Stomach (tissue), 4 donors: ENCODE measurements around the gene SLC36A1.

Experiments
- CTCF ChIP-seq, 7 experiments: fragments of 450-650 bp in 4 of 7; fragments of 200-600 bp in 3 of 7; sonication (generic) in 3 of 7; IDR thresholded peaks; one replicate each; pipeline ENCODE4 v1.5.1; 2016 to 2019; ENCODE audit warnings: antibody characterized with exemption in 7 of 7, control low read depth in 2 of 7, mild to moderate bottlenecking in 1 of 7
- EP300 ChIP-seq: sonication (generic); formaldehyde crosslinking; IDR thresholded peaks from one replicate; pipeline ENCODE4 v1.6.1; 2017; ENCODE audit warnings: antibody characterized with exemption
- POLR2A ChIP-seq, 4 donors: fragments of 450-650 bp; IDR thresholded peaks; one replicate each; pipeline ENCODE4 v1.6.1; 2016; ENCODE audit warnings: antibody characterized with exemption in 4 of 4, control low read depth in 2 of 4, mild to moderate bottlenecking in 1 of 4, moderate library complexity in 1 of 4
- POLR2AphosphoS5 ChIP-seq, 3 donors: sonication (generic); formaldehyde crosslinking; IDR thresholded peaks; one replicate each; pipeline ENCODE4 v1.6.1; 2016; ENCODE audit warnings: antibody characterized with exemption in 3 of 3

GRCh38 chr5:151496041-151496484 lies 48.7 kb downstream of the SLC36A1 start:
- TF ChIP-seq CTCF (IDR thresholded peaks at IDR 0.05) (no peak), EP300 (no peak), POLR2A (IDR thresholded peaks at IDR 0.05) (no peak), POLR2AphosphoS5 (IDR thresholded peaks at IDR 0.05) (no peak)
